Left lung (tissue), 10 donors: Measurements from ENCODE around the gene HTR4. TPM values are rescaled to one million over a fixed set of nuclear protein-coding genes. Genes with fewer than 3 reads are reported as not detected.

Experiments
- ATAC-seq: fragments of 200-7000 bp; cut with Tn5 transposase; one replicate; pipeline ENCODE4 v1.9.1; 2020; ENCODE audit warnings: moderate library complexity
- DNase-seq, 4 donors: peaks; one replicate each; pipeline ENCODE4 v3.0.0-alpha.2; 2013 to 2020
- H3K27ac ChIP-seq, 2 donors: fragments of 200-600 bp; sonication (generic) in 1 of 2; one replicate each; pipeline versions ENCODE4 v1.5.0 to v1.8.0; 2020 to 2021
- H3K27me3 ChIP-seq, 2 donors: fragments of 200-600 bp; sonication (generic) in 1 of 2; one replicate each; pipeline versions ENCODE4 v1.5.0 to v1.8.0; 2020 to 2021
- H3K36me3 ChIP-seq, 2 donors: fragments of 200-600 bp; sonication (generic) in 1 of 2; one replicate each; pipeline versions ENCODE4 v1.5.0 to v1.8.0; 2020 to 2021
- H3K4me1 ChIP-seq, 2 donors: fragments of 200-600 bp; one replicate each; pipeline ENCODE4 v1.8.0; 2021
- H3K4me3 ChIP-seq, 2 donors: fragments of 200-600 bp; sonication (generic) in 1 of 2; one replicate each; pipeline versions ENCODE4 v1.5.0 to v1.8.0; 2020 to 2021; ENCODE audit warnings: mild to moderate bottlenecking in 1 of 2
- H3K9me3 ChIP-seq, 2 donors: fragments of 200-600 bp; sonication (generic) in 1 of 2; one replicate each; pipeline versions ENCODE4 v1.5.0 to v1.8.0; 2020 to 2021
- intact Hi-C, 2 donors: fragments of 100-400 bp; cut with DNase I; formaldehyde crosslinking; loops; one replicate each; pipeline versions ENCODE4 v1.11.2 to v1.14.2; 2022
- polyA plus RNA-seq, 6 donors: library from polyadenylated mRNA; unstranded; fragments of 120-200 nt; gene quantifications; one replicate each; pipeline ENCODE4 v1.2.1, GENCODE V29; 2013; ENCODE audit not compliant: insufficient read length in 6 of 6
- total RNA-seq, 2 donors: library from RNA; stranded (reverse); fragmentation: NEBNext Ultra II Directional; extraction: Animal tissue kit (Norgen Biotek cat#: 25700); gene quantifications; one replicate each; pipeline ENCODE4 v1.2.1, GENCODE V29; 2021
- TF ChIP-seq, protein P1 (sequence below), 2 donors: fragments of 200-600 bp; sonication (generic) in 1 of 2; IDR thresholded peaks; one replicate each; pipeline versions ENCODE4 v1.5.0 to v1.8.0; 2021; ENCODE audit warnings: antibody characterized with exemption in 2 of 2
- donor health status: DM: no; HTN: yes; CAD: no.
- donor health status: DM: no; HTN: no; CAD: no.

The HTR4 gene
- total and polyA plus RNA-seq, 8 donors, result 0.38 to 1.5 (median 0.76) TPM; not detected in 2

DNA sequence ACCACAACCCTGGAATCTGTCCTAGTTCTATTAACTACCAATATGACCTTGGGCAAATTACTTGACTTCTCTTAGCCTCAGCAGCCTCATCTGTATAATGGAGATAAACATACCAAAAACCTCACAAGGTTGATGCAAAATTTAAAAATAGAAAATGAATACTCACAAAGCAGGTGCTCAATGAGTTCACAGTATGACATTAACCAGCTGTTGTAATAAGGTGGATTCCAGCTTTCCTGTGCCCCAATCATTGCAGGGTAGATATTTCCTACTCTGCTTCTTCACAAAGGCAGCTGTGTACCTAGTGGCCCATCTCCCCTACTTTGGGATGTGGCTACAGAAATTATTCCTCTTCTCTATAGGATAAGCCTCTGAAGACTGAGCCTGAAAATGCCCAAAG, 8.8 kb downstream of the HTR4 start:
- H3K9me3 ChIP-seq, result no peaks in the 10 kb centered on the region
- H3K4me1 ChIP-seq, result no peaks in the 10 kb centered on the region
- TF ChIP-seq, protein P1, sequence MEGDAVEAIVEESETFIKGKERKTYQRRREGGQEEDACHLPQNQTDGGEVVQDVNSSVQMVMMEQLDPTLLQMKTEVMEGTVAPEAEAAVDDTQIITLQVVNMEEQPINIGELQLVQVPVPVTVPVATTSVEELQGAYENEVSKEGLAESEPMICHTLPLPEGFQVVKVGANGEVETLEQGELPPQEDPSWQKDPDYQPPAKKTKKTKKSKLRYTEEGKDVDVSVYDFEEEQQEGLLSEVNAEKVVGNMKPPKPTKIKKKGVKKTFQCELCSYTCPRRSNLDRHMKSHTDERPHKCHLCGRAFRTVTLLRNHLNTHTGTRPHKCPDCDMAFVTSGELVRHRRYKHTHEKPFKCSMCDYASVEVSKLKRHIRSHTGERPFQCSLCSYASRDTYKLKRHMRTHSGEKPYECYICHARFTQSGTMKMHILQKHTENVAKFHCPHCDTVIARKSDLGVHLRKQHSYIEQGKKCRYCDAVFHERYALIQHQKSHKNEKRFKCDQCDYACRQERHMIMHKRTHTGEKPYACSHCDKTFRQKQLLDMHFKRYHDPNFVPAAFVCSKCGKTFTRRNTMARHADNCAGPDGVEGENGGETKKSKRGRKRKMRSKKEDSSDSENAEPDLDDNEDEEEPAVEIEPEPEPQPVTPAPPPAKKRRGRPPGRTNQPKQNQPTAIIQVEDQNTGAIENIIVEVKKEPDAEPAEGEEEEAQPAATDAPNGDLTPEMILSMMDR (IDR thresholded peaks at IDR 0.05), result no peak
- H3K27ac ChIP-seq, result no peak overlapping the region
- H3K36me3 ChIP-seq, result no peaks in the 10 kb centered on the region
- ATAC-seq, result no peak
- H3K4me3 ChIP-seq, result no peak overlapping the region
- H3K27me3 ChIP-seq, result no peaks in the 10 kb centered on the region
- DNase-seq, result no peak
- intact Hi-C loops, result no loop called here

DNA sequence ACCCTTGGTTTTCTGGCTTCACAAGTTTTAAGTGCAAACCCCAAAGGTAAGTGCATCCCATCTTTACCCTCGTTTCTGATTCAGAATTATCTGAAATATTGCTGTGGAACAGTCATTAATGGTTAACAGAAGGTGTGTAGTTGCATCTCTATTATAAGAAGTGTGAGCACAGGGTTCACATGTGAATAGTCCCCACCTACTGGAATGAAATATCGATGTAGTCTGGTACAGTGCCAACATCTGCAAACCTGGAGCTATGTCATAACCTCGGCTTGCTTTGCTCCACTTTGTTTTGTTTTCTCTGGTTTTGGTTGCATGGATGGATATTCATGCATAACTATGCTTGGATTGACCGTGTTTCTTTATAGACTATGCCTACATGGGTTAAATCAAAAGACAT, 12.6 kb downstream of the HTR4 start:
- DNase-seq (no peak), ATAC-seq (no peak)
- Histone ChIP-seq H3K27me3 (no peaks in the 10 kb centered on the region), H3K36me3 (no peaks in the 10 kb centered on the region), H3K27ac (no peak overlapping the region), H3K4me1 (no peaks in the 10 kb centered on the region), H3K9me3 (no peaks in the 10 kb centered on the region), H3K4me3 (no peak overlapping the region)
- TF ChIP-seq, protein P1 (IDR thresholded peaks at IDR 0.05), result no peak
- intact Hi-C loops, result no loop called here

DNA sequence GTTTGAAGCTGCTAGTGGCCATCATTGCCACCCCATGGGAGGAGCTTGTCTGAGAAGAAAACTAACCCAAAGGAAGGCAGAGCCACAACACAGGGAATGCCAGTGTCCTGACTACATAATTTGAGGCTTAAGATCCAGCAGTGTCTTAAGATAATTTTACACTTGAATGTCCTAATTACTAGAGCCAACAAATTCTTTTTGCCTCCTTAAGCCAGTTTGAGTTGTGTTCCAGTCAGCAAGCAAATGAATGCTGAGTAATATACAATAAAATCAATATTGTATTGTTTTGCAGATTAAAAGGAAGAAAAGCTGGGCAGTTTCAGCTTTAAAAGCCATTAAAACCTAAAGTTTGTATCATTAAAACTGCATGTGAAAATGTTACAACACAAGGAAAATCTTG, 13.9 kb downstream of the HTR4 start:
- H3K27ac ChIP-seq, result no peak overlapping the region
- intact Hi-C loops, result no loop called here
- H3K9me3 ChIP-seq, result no peaks in the 10 kb centered on the region
- H3K4me3 ChIP-seq, result no peak overlapping the region
- ATAC-seq, result no peak
- DNase-seq, result no peak
- H3K27me3 ChIP-seq, result no peaks in the 10 kb centered on the region
- no peaks in the 10 kb centered on the region for H3K36me3 ChIP-seq
- TF ChIP-seq, protein P1 (IDR thresholded peaks at IDR 0.05), result no peak
- H3K4me1 ChIP-seq, result no peaks in the 10 kb centered on the region

DNA sequence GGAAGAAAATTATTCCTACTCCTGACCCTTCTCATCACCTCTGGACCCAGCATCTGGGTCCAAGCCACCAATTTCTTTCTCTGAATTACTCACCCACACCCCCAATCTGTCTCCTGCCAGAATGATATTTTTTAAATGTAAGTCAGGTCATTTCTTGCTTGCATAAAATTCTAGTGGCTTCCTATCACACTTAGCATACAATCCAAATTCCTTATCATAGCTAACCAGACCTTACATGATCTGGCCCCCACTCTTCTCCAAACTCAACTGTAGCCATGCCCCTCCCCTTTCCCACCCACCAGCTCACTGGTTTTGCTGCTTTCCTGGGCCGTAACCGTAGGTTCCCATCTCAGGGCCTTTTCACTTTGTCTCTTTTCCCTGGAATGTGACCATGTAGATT, 15.2 kb downstream of the HTR4 start:
- Histone ChIP-seq H3K27me3 (no peaks in the 10 kb centered on the region), H3K36me3 (no peaks in the 10 kb centered on the region), H3K4me1 (no peaks in the 10 kb centered on the region), H3K27ac (no peak overlapping the region), H3K4me3 (no peak overlapping the region), H3K9me3 (no peaks in the 10 kb centered on the region)
- TF ChIP-seq, protein P1 (IDR thresholded peaks at IDR 0.05), result no peak
- intact Hi-C loops, result no loop called here
- DNase-seq, result no peak
- no peak for ATAC-seq

DNA sequence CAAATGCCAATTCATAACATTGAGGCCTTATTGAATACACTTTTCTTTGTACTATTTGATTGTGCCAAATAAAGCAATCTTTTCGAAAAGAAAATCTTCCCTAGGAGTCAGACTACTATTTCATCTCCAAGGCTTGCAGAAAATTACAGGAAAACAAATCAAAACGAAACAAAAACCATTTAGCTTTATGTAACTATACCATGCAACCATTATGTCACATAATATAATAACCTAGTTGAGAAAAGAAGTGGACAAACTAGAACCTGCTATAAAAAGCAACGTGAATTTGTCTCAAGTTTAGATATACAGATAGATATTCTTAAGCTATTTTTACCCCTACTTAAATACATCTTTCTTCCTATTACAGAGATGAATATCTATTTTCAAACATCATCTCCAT, 18.0 kb downstream of the HTR4 start:
- no peaks in the 10 kb centered on the region for H3K9me3 ChIP-seq
- no peak for ATAC-seq
- DNase-seq, result no peak
- H3K4me3 ChIP-seq, result no peak overlapping the region
- TF ChIP-seq, protein P1 (IDR thresholded peaks at IDR 0.05), result no peak
- H3K36me3 ChIP-seq, result no peaks in the 10 kb centered on the region
- peaks cover 0 to 6% of the 10 kb centered on the region in 2 donors for H3K27me3 ChIP-seq
- intact Hi-C loops, result no loop called here
- no peak overlapping the region for H3K27ac ChIP-seq
- no peaks in the 10 kb centered on the region for H3K4me1 ChIP-seq
